Measurements from ENCODE around the gene CCDC24. TPM values are rescaled to one million over a fixed set of nuclear protein-coding genes. Genes with fewer than 3 reads are reported as not detected.

The CCDC24 gene
- polyA plus RNA-seq, 3 donors, result 1.1 to 3.0 (median 1.9) TPM

DNA sequence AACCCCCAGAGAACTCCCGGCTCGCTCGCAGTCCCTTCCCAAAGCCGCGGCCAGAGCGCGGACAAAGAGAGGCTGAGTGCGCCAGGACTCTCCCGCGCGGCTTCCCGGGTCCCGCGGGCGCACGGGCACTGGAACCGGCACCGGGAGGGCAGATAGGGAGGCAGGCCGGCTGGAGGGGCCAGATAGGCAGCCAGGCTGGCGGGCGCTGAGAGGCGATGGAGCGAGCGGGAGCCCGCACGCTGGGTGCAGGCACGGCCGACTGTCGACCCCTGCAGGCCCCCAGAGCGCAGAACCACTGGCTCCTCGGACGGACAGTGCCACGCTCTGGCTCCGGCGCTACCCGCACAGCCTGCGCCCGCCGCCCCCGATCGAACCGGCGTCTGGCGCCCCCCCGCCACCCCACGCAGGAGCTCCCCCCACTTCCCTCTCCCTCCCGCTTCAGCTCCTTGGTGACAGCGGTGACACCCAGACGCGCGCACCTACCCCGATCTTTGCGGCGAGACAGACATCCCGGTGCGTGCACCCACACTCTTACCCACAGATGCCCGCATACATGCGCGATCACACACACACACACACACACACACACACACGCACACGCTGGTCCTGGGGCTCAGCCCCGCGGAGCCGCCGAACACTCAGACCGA lies 39.3 kb downstream of the CCDC24 start:
- peaks cover 0 to 2% of the 10 kb centered on the region in 2 donors for H3K36me3 Mint-ChIP-seq
- peaks cover 16 to 23% of the 10 kb centered on the region in 2 donors for H3K4me1 ChIP-seq (ENCODE audit: control insufficient read depth in 1 of 2, insufficient read depth in 2 of 2, low read length in 2 of 2)
- no peaks in the 10 kb centered on the region for H3K36me3 ChIP-seq (replicated peaks in 1 of 2; ENCODE audit: control insufficient read depth in 1 of 2, insufficient read depth in 2 of 2, low read length in 2 of 2)
- no peaks in the 10 kb centered on the region for H4K20me1 ChIP-seq (ENCODE audit: insufficient read depth, low read length)
- no peak for DNase-seq
- peak overlapping the region; percentile 100 for H3K4me2 ChIP-seq (replicated peaks; ENCODE audit: extremely low read depth, low read length, poor library complexity, severe bottlenecking)
- no peaks in the 10 kb centered on the region for H3K79me2 ChIP-seq (ENCODE audit: insufficient read depth, low read length)
- TF ChIP-seq, protein P1, sequence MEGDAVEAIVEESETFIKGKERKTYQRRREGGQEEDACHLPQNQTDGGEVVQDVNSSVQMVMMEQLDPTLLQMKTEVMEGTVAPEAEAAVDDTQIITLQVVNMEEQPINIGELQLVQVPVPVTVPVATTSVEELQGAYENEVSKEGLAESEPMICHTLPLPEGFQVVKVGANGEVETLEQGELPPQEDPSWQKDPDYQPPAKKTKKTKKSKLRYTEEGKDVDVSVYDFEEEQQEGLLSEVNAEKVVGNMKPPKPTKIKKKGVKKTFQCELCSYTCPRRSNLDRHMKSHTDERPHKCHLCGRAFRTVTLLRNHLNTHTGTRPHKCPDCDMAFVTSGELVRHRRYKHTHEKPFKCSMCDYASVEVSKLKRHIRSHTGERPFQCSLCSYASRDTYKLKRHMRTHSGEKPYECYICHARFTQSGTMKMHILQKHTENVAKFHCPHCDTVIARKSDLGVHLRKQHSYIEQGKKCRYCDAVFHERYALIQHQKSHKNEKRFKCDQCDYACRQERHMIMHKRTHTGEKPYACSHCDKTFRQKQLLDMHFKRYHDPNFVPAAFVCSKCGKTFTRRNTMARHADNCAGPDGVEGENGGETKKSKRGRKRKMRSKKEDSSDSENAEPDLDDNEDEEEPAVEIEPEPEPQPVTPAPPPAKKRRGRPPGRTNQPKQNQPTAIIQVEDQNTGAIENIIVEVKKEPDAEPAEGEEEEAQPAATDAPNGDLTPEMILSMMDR (IDR thresholded peaks at IDR 0.05), result no peak
- H3K27me3 ChIP-seq (ENCODE audit: control insufficient read depth in 2 of 2, insufficient read depth in 2 of 2, low read length in 2 of 2), result peaks cover 2 to 25% of the 10 kb centered on the region in 2 donors
- peak overlapping the region; percentile 90 for H2AFZ ChIP-seq (ENCODE audit: insufficient read depth, low read depth, low read length, poor library complexity, severe bottlenecking)
- H3K9ac ChIP-seq (ENCODE audit: insufficient read depth, low read length, poor library complexity, severe bottlenecking), result peak overlapping the region; percentile 47
- peak overlapping the region; percentile 63 to 87 (median 83) for H3K4me3 ChIP-seq (replicated peaks in 1 of 3; ENCODE audit: low read depth in 2 of 3, low read length in 3 of 3)
- H3K27me3 Mint-ChIP-seq (ENCODE audit: low read depth in 3 of 3), result peaks cover 22 to 38% (median 32%) of the 10 kb centered on the region in 3 donors
- no peaks in the 10 kb centered on the region for H3K9me3 ChIP-seq (replicated peaks in 1 of 2; ENCODE audit: control insufficient read depth in 1 of 2, insufficient read depth in 1 of 2, low read length in 2 of 2)
- H3K4me1 Mint-ChIP-seq, result peaks cover 19% of the 10 kb centered on the region
- H3K27ac Mint-ChIP-seq, result peak overlapping the region in 1 of 7 donors; percentile 63
- intact Hi-C loops (cut with micrococcal nuclease), result loop anchor here in 1 of 2 donors (10.0 kb wide), 1 partner anchor 266 kb away; no protein-coding TSS in a partner anchor
- no peak overlapping the region for H3K27ac ChIP-seq (ENCODE audit: low read depth in 1 of 2, low read length in 2 of 2)
- H3K9me3 Mint-ChIP-seq, result peaks cover 0 to 4% (median 0%) of the 10 kb centered on the region in 7 donors
- under 1% methylated on average over 58 of the region's 66 CpGs for WGBS (ENCODE audit: insufficient coverage)
- H3K4me3 Mint-ChIP-seq, result peak overlapping the region; percentile 84 to 95

- Mint-ChIP-seq H3K4me3 (peak within 1 kb of the TSS; percentile 84 to 95), H3K36me3 (peaks cover 0 to 2% of the 10 kb centered on the region in 2 donors), H3K4me1 (peaks cover 19% of the 10 kb centered on the region), H3K9me3 (peaks cover 0 to 4% (median 0%) of the 10 kb centered on the region in 7 donors), H3K27ac (peak within 1 kb of the TSS in 1 of 7 donors; percentile 63), H3K27me3 (ENCODE audit: low read depth in 3 of 3) (peaks cover 23 to 38% (median 35%) of the 10 kb centered on the region in 3 donors)
- intact Hi-C loops (cut with micrococcal nuclease), result loop anchor here in 1 of 2 donors (10.0 kb wide), 1 partner anchor 267 kb away; no protein-coding TSS in a partner anchor
- peak within 1 kb of the TSS; percentile 63 to 87 (median 83) for H3K4me3 ChIP-seq (replicated peaks in 1 of 3; ENCODE audit: low read depth in 2 of 3, low read length in 3 of 3)
- TF ChIP-seq, protein P1 (IDR thresholded peaks at IDR 0.05), result no peak
- peaks cover 2 to 25% of the 10 kb centered on the region in 2 donors for H3K27me3 ChIP-seq (ENCODE audit: control insufficient read depth in 2 of 2, insufficient read depth in 2 of 2, low read length in 2 of 2)
- peak within 1 kb of the TSS; percentile 47 for H3K9ac ChIP-seq (ENCODE audit: insufficient read depth, low read length, poor library complexity, severe bottlenecking)
- DNase-seq, result no peak
- H3K36me3 ChIP-seq (replicated peaks in 1 of 2; ENCODE audit: control insufficient read depth in 1 of 2, insufficient read depth in 2 of 2, low read length in 2 of 2), result no peaks in the 10 kb centered on the region
- no peaks in the 10 kb centered on the region for H4K20me1 ChIP-seq (ENCODE audit: insufficient read depth, low read length)
- H3K9me3 ChIP-seq (replicated peaks in 1 of 2; ENCODE audit: control insufficient read depth in 1 of 2, insufficient read depth in 1 of 2, low read length in 2 of 2), result no peaks in the 10 kb centered on the region
- H3K79me2 ChIP-seq (ENCODE audit: insufficient read depth, low read length), result no peaks in the 10 kb centered on the region
- peaks cover 16 to 23% of the 10 kb centered on the region in 2 donors for H3K4me1 ChIP-seq (ENCODE audit: control insufficient read depth in 1 of 2, insufficient read depth in 2 of 2, low read length in 2 of 2)
- WGBS (ENCODE audit: insufficient coverage), result 33% methylated on average over 16 of the region's 40 CpGs
- H2AFZ ChIP-seq (ENCODE audit: insufficient read depth, low read depth, low read length, poor library complexity, severe bottlenecking), result peak within 1 kb of the TSS; percentile 90
- H3K27ac ChIP-seq (ENCODE audit: low read depth in 1 of 2, low read length in 2 of 2), result no peak within 1 kb of the TSS
- H3K4me2 ChIP-seq (replicated peaks; ENCODE audit: extremely low read depth, low read length, poor library complexity, severe bottlenecking), result peak within 1 kb of the TSS; percentile 100
These were observed 40.1 kb downstream of the CCDC24 start, which contains the start of gene SLC6A9 for GRCh38 chr1:44031252-44032169. Gene SLC6A9 (minus strand): TSS chr1:44031462. CDS start chr1:44024277, 7,185 bp downstream.

Data from CD14-positive monocyte (primary cell).